ENCODE measurements around the gene RAB19. TPM values are rescaled to one million over a fixed set of nuclear protein-coding genes. Genes with fewer than 3 reads are reported as not detected.
A peak's percentile ranks its signal among the peaks of the same experiment; 100 is the strongest.

Gene RAB19
- total and polyA plus RNA-seq, 2 of the 8 experiments (the other 6 are each of a cell fraction or from before 2014, with no cell fraction given): 9.8 to 11.0 TPM

DNA sequence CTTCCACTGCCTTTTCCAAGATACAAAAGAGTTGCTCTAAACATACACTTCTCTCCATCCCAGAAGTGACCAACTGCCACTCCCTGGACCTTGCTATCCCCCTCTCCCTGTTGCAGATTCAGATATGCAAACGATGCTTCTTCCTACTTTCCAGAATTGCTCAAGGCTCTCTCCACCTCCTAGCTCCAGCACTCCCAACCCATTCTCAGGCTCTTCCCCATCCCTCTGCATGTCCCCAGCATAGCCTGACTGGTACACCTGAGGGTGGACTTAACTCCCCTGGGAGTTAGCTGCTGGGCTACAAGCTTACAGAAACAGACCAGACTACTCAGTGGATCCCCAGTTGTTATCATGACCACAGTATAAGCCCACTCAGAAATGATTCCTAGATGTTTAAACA is 47.9 kb downstream of the RAB19 start:
- Histone ChIP-seq H2AFZ (ENCODE audit: low read length) (no peak overlapping the region), H3K18ac (ENCODE audit: extremely low read depth, low read length) (peak overlapping the region; percentile 75), H3K4me3 (ENCODE audit: extremely low read depth in 1 of 4, insufficient read depth in 2 of 4, low read depth in 3 of 4, low read length in 4 of 4) (no peak overlapping the region), H3K79me2 (ENCODE audit: control insufficient read depth in 1 of 2, insufficient read depth in 2 of 2, low read length in 2 of 2) (peaks cover 0 to 25% of the 10 kb centered on the region in 2 experiments; a peak in 1 of 4 replicates), H2AK5ac (ENCODE audit: low read depth, low read length) (no peak overlapping the region), H4K91ac (replicated peaks; ENCODE audit: insufficient read length, low read length) (no peak overlapping the region), H3K56ac (replicated peaks; ENCODE audit: insufficient read length, low read depth, low read length) (no peak overlapping the region), H3K9me3 (ENCODE audit: insufficient read depth in 2 of 2, low read depth in 1 of 2, low read length in 1 of 2) (no peaks in the 10 kb centered on the region), H3K23ac (ENCODE audit: insufficient read length) (no peak overlapping the region), H3K79me1 (ENCODE audit: low read depth, low read length) (0 out of 2 replicates have a peak, but pooled peaks cover 4% of the 10 kb centered on the region), H4K5ac (ENCODE audit: insufficient read length, low read depth, low read length) (peak overlapping the region; percentile 32), H4K20me1 (replicated peaks in 1 of 2; ENCODE audit: control insufficient read depth in 1 of 2, insufficient read depth in 2 of 2, low read length in 2 of 2) (peaks cover 0 to 4% of the 10 kb centered on the region in 2 experiments), H2BK12ac (ENCODE audit: low read depth, low read length) (0 out of 2 replicates have a peak overlapping the region, but pooled peaks have one; percentile 35), H4K8ac (ENCODE audit: extremely low read depth, insufficient read depth, low read length) (no peak overlapping the region), H2BK120ac (replicated peaks; ENCODE audit: low read depth, low read length) (no peak overlapping the region), H3K4ac (replicated peaks; ENCODE audit: insufficient read length, low read depth, low read length) (no peak overlapping the region), H3K27ac (ENCODE audit: low read depth, low read length) (no peak overlapping the region), H3K14ac (ENCODE audit: insufficient read length) (no peak overlapping the region), H3K36me3 (ENCODE audit: control insufficient read depth in 2 of 4, insufficient read depth in 4 of 4, low read length in 3 of 4) (peaks cover 10 to 34% (median 12%) of the 10 kb centered on the region in 4 experiments; a peak in 6 of 8 replicates), H3K9ac (replicated peaks in 1 of 4; ENCODE audit: extremely low read depth in 1 of 4, low read depth in 3 of 4, low read length in 3 of 4) (no peak overlapping the region), H3K4me2 (ENCODE audit: insufficient read depth in 1 of 2, low read depth in 2 of 2, low read length in 2 of 2) (no peak overlapping the region), H3K23me2 (ENCODE audit: low read depth, low read length) (peaks cover 2% of the 10 kb centered on the region; the same call in 1 of the 2 replicates), H3K4me1 (replicated peaks in 1 of 4; ENCODE audit: control insufficient read depth in 3 of 4, insufficient read depth in 4 of 4, low read length in 3 of 4) (peaks cover 12 to 37% (median 33%) of the 10 kb centered on the region in 4 experiments; a peak in 6 of 7 replicates), H2BK20ac (ENCODE audit: low read length) (no peak overlapping the region; the same call in 1 of the 2 replicates), H3K27me3 (replicated peaks in 1 of 4; ENCODE audit: control insufficient read depth in 3 of 4, extremely low read depth in 1 of 4, insufficient read depth in 3 of 4, low read length in 3 of 4) (peaks cover 0 to 1% (median 0%) of the 10 kb centered on the region in 4 experiments; a peak in 1 of 7 replicates), H2BK15ac (ENCODE audit: low read length) (no peak overlapping the region), H2BK5ac (ENCODE audit: low read depth, low read length) (no peak overlapping the region)
- WGBS, 2 experiments (ENCODE audit: extremely low coverage in 1 of 2, insufficient coverage in 1 of 2, insufficient read length in 1 of 2, insufficient replicate concordance in 2 of 2, low coverage in 1 of 2, low lambda C conversion rate in 2 of 2, missing lambda C conversion rate in 1 of 2): 87% methylated on average over 1 of the region's 1 CpG; no CpG with 5 or more reads in 1 of the 2 experiments
- FAIRE-seq: no peak
- POLR2A ChIA-PET (ENCODE audit: partially characterized antibody): interaction anchor here (1.9 kb wide), 1 partner anchor 11 kb away, joined by 6 read pairs; no protein-coding TSS in a partner anchor
- no peak for DNase-seq (ENCODE audit: low read depth in 1 of 2, low spot score in 2 of 2)
- CTCF ChIA-PET (ENCODE audit: partially characterized antibody): interaction anchor here (0.6 to 2.3 kb wide), 2 partner anchors 41 to 144 kb away, joined by 5 to 6 read pairs; no protein-coding TSS in a partner anchor
- no peak for TF ChIP-seq NANOG (IDR thresholded peaks at IDR 0.05; ENCODE audit: insufficient read depth, low read depth, low read length, poor library complexity, severe bottlenecking)
- TF ChIP-seq RBBP5 (IDR thresholded peaks at IDR 0.05; ENCODE audit: borderline replicate concordance, low read depth, low read length): no peak
- no peak for TF ChIP-seq EP300 (IDR thresholded peaks at IDR 0.05; ENCODE audit: borderline replicate concordance in 1 of 2, low read depth in 2 of 2, low read length in 2 of 2)
- TF ChIP-seq RFX5 (IDR thresholded peaks at IDR 0.05; ENCODE audit: borderline replicate concordance, low read depth, low read length): no peak
- TF ChIP-seq CHD2 (IDR thresholded peaks at IDR 0.05; ENCODE audit: low read length): no peak
- no peak for TF ChIP-seq POU5F1 (IDR thresholded peaks at IDR 0.05; ENCODE audit: low read depth, low read length)
- no peak for TF ChIP-seq CBX5 (IDR thresholded peaks at IDR 0.05; ENCODE audit: low read depth, low read length)
- no peak for TF ChIP-seq SP4 (IDR thresholded peaks at IDR 0.05; ENCODE audit: low read length)
- TF ChIP-seq, protein P1, sequence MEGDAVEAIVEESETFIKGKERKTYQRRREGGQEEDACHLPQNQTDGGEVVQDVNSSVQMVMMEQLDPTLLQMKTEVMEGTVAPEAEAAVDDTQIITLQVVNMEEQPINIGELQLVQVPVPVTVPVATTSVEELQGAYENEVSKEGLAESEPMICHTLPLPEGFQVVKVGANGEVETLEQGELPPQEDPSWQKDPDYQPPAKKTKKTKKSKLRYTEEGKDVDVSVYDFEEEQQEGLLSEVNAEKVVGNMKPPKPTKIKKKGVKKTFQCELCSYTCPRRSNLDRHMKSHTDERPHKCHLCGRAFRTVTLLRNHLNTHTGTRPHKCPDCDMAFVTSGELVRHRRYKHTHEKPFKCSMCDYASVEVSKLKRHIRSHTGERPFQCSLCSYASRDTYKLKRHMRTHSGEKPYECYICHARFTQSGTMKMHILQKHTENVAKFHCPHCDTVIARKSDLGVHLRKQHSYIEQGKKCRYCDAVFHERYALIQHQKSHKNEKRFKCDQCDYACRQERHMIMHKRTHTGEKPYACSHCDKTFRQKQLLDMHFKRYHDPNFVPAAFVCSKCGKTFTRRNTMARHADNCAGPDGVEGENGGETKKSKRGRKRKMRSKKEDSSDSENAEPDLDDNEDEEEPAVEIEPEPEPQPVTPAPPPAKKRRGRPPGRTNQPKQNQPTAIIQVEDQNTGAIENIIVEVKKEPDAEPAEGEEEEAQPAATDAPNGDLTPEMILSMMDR (IDR thresholded peaks at IDR 0.05; ENCODE audit: control extremely low read depth in 1 of 3, insufficient read depth in 1 of 3, low read depth in 1 of 3, low read length in 3 of 3): no peak

Data from H1 (cell line).